Measurements from ENCODE around the gene PEX16. TPM values are rescaled to one million over a fixed set of nuclear protein-coding genes. Genes with fewer than 3 reads are reported as not detected.

The PEX16 gene
- total and polyA plus RNA-seq, 2 of the 13 experiments (the other 11 are each of a cell fraction or from before 2014, with no cell fraction given): 12.5 to 21.8 TPM

- no peak for TF ChIP-seq ZBTB40 (IDR thresholded peaks at IDR 0.05)
- TF ChIP-seq ZBTB40 (CRISPR knock-in tag; IDR thresholded peaks at IDR 0.05): 0 out of 2 replicates have a peak, but pooled peaks have one; percentile 54
- no peak for TF ChIP-seq KDM5A (IDR thresholded peaks at IDR 0.05; ENCODE audit: borderline replicate concordance, low read length)
- TF ChIP-seq HMGXB3 (CRISPR knock-in tag; IDR thresholded peaks at IDR 0.05; ENCODE audit: borderline replicate concordance): no peak
- TF ChIP-seq HMG20A (CRISPR knock-in tag; IDR thresholded peaks at IDR 0.05; ENCODE audit: borderline replicate concordance): no peak
- no peak for TF ChIP-seq HMGXB4 (CRISPR knock-in tag; IDR thresholded peaks at IDR 0.05; ENCODE audit: borderline replicate concordance in 1 of 2, low read depth in 1 of 2)
- TF ChIP-seq ELF3 (CRISPR knock-in tag; IDR thresholded peaks at IDR 0.05): no peak
- TF ChIP-seq ESRRA (CRISPR knock-in tag; IDR thresholded peaks at IDR 0.05; ENCODE audit: low read depth): no peak
- TF ChIP-seq ZNF501 (CRISPR knock-in tag; IDR thresholded peaks at IDR 0.05): peak; percentile 25; the same call in 1 of the 2 replicates
- no peak for TF ChIP-seq ZBTB1 (CRISPR knock-in tag; IDR thresholded peaks at IDR 0.05; ENCODE audit: borderline replicate concordance)
- TF ChIP-seq HOXA7 (CRISPR knock-in tag; IDR thresholded peaks at IDR 0.05): no peak
- TF ChIP-seq HNRNPLL (IDR thresholded peaks at IDR 0.05; ENCODE audit: low read depth, low read length, poor library complexity, severe bottlenecking): peak; percentile 56
Measured at GRCh38 chr11:45921561-45922424, 4.1 kb upstream of the PEX16 start (continued).
